A673 (cell line): Measurements from ENCODE around the gene NCAM2.

Experiments
- CTCF ChIP-seq: fragments of 300-800, 200-600 bp; sonication (generic); conservative IDR thresholded peaks from 2 replicates; pipeline ENCODE4 v1.5.1; 2017; ENCODE audit warnings: low read depth, mild to moderate bottlenecking, antibody characterized with exemption, low read length, moderate library complexity, mixed read lengths
- EZH2 ChIP-seq: fragments of 200-600 bp; sonication (generic); IDR thresholded peaks from 2 replicates; pipeline ENCODE4 v1.6.1; 2017; ENCODE audit warnings: borderline replicate concordance, low read depth, mild to moderate bottlenecking, mixed read lengths, antibody characterized with exemption, low read length; ENCODE audit not compliant: poor library complexity, severe bottlenecking

DNA sequence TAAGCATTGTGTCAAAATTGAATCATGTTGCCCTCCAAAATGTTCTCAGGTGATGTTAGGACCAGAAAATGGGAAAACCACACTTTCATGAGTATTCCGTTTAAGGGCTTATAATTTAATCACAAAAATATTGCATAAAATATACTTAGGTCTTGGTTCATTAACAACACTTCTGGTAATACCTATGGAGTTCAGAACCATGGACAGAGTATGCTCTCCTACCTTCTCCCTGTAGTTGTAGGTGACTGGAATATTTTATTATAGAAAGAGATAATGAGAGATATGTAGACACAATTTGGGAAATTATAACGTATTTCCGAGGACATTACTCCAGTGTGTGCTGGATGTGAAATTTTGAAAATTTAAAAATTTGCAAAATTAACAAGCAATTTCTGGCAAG, 232.5 kb downstream of the NCAM2 start:
- no peak for TF ChIP-seq CTCF
- no peak for TF ChIP-seq EZH2
